ENCODE measurements around the gene NCSTN.
"Not testable (repeated sequence)": the region's sequence is repeated elsewhere in the genome, so short reads cannot be mapped to it uniquely, and the experiment has no call there.

Gene NCSTN

DNA sequence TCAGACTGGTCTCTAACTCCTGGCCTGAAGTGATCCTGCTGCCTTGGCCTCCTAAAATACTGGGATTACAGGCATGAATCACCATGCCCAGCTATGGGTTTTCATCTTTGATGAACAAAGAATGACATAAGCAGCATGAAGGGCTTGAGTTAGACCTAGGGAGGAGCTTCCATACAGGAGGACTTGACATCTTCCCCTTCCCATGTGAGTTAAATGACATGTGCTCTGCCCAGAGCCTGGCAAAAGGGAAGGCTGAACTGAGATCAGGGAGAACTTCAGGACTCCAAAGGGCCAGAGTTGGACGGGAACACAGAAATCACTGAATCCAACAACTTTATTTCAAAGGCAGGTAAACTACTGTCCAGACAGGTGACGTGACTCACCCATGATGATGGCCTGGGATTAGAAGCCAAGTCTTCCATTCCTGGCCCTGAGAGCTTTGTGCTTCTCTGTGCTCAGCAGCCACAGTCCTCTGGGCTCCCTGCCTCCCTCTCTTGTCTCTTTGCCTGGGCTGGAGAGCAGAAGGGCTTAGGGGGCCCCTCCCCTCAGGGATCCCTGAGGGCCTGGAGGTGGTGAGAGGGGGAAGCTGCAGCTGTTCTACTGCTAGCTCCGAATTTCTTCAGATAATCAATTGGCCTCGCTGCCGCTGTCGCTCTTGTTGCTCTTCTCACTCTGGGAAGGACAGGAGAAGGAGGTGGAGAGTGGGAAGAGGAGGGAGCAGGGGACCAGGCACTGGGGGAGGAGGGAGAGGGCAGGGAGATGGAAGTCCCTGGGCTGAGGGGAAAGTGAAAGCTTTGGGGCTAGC lies 31.3 kb downstream of the NCSTN start:
- DNase-seq, result no peak

- DNase-seq, result no peak
These were observed 32.8 kb downstream of the NCSTN start for GRCh38 chr1:160375788-160376524.

DNA sequence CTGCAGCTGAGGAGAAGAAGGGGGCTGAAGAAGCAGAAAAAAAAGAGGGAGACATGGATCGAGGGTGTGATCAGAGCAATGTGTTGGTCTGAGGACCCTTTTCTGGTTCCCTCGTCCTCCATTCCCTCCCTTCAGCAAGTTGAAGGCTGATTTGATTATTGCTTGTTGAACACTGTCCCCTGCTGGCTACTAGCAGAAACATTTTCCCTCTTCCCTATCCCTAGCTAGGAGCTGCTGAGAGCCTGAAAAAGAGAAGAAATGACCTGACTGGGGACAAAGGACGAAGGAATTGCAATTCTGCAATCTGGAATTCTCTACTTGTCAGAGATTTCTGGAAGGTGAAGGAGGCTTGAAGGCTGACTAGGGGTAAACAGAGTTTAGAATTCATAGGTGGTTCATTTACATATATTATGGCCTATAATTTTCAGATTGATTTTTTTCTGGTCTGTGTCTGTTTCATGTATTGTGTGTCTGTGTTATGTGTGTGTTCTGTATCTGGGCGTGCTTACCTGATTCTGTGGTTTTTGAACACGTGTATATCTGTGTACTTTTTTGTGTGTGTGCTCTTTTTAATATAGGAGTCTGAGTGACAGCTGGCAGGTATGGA lies 33.4 kb downstream of the NCSTN start:
- DNase-seq, result peak; percentile 21

- no peak for DNase-seq
These were observed 34.5 kb downstream of the NCSTN start for GRCh38 chr1:160377585-160378206.

GRCh38 chr1:160384812-160385211 lies 41.6 kb downstream of the NCSTN start:
- not testable (repeated sequence) for DNase-seq

GRCh38 chr1:160388406-160388805 lies 45.2 kb downstream of the NCSTN start:
- DNase-seq, result not testable (repeated sequence)

- DNase-seq, result no peak
These were observed 51.5 kb downstream of the NCSTN start for GRCh38 chr1:160394673-160395072.

DNA sequence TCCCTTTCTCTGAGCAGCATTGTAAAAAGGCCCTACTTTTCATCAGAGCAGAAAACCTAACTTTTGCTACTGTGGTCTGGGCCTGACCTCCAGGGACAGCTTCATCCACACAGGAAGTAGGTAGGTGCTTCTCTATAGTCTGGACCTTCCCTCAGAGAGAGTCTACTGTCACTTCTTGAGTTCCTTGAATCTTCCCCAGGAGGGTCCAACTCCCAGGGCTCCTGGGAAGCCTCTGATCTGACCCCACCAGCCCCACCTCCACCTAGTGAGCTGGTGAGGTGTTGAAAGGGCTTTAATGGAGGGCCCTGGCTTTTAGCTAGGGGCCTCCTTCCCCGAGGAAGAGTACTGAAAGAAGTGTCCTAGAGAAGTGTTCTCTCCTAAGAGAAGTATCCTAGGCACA lies 54.5 kb downstream of the NCSTN start:
- DNase-seq, result no peak

- DNase-seq, result no peak
These were observed 55.6 kb downstream of the NCSTN start for GRCh38 chr1:160398823-160399222.

- no peak for DNase-seq
These were observed 56.5 kb downstream of the NCSTN start for GRCh38 chr1:160399544-160400222.

DNA sequence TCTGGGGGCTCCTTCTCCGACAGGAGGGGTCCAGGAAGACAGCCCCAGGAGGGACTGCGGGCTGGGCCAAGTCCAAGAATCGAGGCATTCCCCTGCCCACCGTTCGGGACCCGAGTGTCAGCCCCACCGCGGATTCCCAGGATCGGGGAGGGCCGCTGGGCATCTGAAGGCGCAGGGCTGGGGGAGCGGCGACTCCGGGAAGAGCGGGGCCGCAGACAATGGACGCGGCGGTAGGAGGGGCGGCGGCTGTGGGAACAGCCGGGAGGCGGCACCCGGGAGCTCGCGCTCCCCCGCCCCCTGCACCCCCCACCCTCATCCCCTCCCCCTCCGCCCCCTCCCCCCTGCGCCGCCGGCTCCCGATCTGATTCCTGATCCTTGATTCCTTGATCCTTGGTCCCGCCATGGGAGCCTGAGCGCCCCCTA lies 57.1 kb downstream of the NCSTN start, which contains the start of gene VANGL2:
Gene VANGL2, plus strand, starts transcription at position 342 of the 423 bp plus-strand sequence. CDS start 15,274 bp downstream, outside the sequence.
- DNase-seq, result peak; percentile 20

DNA sequence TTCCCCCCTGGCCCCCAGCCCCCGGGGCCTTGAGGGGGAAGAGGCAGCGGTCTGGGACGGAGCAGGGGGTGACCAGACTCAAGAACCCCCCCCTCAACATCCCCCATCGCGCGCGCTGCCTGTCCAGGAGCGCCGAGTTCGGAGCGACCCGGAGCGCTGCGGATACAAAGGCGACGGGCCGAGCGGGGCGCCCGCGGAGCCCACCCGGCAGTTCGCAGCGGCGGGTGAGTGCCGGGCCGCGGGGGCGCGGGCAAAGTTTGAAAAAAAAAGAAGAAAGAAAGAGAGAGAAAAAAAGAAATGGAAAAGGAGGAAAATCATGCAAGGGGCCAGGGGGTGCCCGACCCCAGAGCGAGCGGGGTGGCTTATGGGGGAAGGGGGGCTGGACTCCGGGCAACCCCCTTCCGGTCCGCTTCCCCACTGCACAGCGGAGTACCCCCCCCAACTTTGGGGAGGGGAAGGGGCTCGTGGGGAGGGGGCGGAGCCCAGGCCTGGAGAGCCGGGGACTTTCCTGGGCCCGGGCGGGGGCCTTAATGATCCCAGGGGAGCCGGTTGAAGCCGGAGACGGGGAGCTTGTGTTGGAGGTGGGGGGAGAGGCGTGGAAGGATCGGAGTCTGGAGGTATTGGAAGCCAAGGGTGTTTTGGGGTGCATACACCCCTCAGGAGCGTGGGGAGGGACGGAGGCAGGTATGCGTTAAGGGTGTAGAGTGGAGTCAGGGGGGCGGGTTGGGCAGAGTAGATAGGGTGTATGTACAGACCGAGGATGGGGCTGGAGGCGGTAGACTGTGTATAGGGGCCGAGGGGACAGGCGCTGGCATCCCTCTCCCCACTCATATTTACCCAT lies 57.7 kb downstream of the NCSTN start:
- no peak for DNase-seq

GRCh38 chr1:160401487-160401805 lies 58.3 kb downstream of the NCSTN start:
- no peak for DNase-seq

GRCh38 chr1:160402001-160402795 lies 59.0 kb downstream of the NCSTN start:
- no peak for DNase-seq

DNA sequence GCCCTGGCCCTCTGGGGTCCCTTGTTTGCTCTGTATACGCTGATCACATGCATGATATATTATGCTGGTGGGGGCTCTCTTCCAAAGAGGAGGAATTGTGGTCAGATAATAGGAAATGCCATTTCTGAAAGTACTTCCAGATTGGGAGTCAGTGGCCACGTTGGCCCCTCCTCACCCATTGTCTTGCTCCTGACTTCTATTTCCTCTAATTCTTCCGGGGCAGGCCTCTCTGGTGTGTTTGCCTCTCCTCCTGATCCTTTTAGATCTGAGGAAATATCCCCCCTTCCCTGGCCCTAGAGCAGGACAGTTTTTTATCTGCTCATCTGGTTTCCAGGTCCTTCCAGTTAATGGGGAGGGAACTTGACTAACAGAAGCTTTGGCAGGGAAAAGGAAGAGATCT lies 60.1 kb downstream of the NCSTN start:
- no peak for DNase-seq

DNA sequence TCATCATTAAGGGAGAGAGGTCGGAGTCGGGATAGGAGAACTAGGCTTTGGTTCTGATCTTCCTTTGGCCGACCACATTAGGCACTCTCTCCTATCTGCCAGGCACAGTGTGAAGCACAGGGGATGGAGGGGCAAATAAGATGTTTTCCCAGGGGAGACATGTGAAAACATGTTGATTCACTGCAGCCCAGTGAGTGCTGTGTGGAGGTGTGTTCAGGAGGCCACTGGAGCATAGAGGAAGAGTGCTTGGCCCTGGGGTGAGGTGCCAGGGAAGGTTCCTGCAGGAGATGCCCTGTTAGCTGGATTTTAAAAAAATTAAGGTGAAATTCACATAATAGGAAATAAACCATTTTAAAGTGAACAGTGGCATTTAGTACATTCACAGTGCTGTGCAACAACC lies 60.9 kb downstream of the NCSTN start:
- DNase-seq, result no peak

DNA sequence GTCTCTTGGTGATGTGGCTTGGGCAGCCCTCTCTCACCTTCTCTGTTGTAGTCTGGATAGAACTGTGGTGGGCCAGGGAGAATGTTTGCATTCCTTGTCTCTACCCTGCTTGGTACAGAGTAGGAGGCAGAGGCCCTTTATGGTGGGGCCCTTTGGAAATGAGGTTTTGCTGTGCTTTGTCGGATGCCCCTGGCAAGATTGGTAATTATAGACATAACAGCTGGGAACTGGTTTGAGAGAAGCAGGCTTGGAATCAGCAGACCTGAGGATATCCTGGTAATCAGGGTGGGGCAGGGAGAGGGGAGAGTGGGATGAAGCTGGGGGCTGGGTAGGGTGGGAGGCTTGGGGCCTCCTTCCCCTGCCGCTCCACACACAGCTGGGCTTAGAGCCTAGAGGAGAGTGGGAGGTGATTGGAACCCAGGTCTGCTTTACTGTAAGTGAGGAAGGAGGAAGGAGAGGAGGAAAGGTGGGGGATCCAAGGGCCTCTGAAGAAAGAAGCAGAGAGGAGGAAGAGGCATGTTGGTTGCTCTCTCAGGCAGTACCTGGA lies 62.2 kb downstream of the NCSTN start:
- no peak for DNase-seq

DNA sequence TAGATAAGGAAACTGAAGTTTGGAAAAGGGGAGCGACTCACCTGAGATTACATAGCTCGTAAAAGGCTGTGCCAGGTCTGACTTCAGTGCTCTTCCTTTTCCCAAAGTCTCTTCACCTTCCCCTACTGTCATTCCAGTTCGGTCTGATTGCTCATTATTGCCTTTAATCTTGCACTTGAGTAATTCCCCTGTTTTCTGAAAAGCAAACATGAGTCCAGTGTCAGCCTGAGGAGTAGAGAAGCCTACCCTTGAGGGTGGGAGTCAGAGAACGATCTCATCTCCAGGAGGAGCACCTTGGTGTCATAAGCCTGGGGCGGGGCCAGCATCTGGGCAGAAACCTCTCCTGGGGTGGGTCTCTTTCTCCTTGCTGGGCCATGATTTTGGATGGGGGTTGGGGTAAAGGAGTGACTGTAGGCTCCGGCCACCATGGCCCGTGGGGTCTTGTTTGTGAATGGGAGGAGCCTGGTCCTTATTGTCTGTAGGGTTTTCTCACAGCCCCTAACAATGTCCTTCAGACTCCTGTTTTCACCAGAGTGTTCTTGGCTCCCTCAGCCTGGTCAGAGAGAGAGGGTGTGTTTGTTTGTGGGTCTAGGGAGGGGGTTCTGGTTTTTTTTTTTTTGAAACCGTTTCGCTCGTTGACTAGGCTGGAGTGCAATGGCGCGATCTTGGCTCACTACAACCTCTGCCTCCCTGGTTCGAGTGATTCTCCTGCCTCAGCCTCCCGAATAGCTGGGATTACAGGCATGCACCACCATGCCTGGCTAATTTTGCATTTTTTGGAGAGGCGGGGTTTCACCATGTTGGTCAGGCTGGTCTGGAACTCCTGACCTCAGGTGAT lies 63.2 kb downstream of the NCSTN start:
- DNase-seq, result no peak

Measured in DMS79 (cell line).